GM21447 (cell line): Measurements from ENCODE around the gene LPAR2.
"Not testable (repeated sequence)": the region's sequence is repeated elsewhere in the genome, so short reads cannot be mapped to it uniquely, and the experiment has no call there.

Experiments
- ATAC-seq: cut with Tn5 transposase; IDR thresholded peaks from one replicate; pipeline ENCODE4 v1.9.1; 2021; ENCODE audit not compliant: unreplicated experiment

Gene LPAR2

GRCh38 chr19:19633711-19634515, 5.9 kb upstream of the LPAR2 start:
- ATAC-seq = no peak

DNA sequence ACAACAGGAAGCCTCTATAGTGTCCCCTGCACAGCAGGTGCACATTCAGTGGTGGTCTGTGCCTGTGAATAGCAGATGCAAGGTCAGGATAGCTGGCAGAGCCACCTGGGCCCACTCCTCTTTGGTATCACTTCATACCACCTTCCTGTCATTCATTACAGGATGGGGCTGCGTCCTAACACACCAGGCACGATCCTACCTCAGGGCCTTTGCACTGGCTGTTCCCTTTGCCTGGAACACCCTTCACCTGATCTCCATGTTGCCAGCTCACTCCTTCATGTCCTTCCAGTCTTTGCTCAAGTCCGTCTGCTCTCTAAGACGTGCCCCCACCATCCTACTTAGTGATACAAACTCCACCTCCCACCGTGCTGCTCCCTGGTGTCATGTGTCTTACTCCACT, 4.6 kb upstream of the LPAR2 start:
- ATAC-seq = no peak

GRCh38 chr19:19631346-19631745, 3.3 kb upstream of the LPAR2 start:
- no peak for ATAC-seq

DNA sequence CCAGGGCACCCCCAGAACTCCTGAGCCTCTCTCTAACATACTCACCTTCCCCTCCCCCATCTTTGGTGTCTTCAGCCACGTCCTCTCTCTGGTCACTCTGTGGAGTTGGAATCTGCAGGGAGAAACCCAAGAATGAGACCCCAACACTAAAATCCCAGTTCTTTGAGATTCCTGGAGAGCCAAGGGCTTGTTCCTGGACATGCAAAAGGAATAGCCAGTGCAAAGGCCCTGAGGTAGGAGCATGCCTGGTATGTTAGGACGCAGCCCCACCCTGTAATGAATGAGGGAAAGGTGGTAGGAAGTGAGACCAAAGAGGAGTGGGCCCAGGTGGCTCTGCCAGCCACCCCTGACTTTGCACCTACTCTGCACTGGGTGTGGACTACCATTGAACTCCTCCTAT, 2.4 kb upstream of the LPAR2 start:
- ATAC-seq = no peak

GRCh38 chr19:19630062-19630414, 2.0 kb upstream of the LPAR2 start:
- ATAC-seq = no peak

GRCh38 chr19:19628501-19629134, 598 bp upstream of the LPAR2 start:
- ATAC-seq = peak; percentile 11

DNA sequence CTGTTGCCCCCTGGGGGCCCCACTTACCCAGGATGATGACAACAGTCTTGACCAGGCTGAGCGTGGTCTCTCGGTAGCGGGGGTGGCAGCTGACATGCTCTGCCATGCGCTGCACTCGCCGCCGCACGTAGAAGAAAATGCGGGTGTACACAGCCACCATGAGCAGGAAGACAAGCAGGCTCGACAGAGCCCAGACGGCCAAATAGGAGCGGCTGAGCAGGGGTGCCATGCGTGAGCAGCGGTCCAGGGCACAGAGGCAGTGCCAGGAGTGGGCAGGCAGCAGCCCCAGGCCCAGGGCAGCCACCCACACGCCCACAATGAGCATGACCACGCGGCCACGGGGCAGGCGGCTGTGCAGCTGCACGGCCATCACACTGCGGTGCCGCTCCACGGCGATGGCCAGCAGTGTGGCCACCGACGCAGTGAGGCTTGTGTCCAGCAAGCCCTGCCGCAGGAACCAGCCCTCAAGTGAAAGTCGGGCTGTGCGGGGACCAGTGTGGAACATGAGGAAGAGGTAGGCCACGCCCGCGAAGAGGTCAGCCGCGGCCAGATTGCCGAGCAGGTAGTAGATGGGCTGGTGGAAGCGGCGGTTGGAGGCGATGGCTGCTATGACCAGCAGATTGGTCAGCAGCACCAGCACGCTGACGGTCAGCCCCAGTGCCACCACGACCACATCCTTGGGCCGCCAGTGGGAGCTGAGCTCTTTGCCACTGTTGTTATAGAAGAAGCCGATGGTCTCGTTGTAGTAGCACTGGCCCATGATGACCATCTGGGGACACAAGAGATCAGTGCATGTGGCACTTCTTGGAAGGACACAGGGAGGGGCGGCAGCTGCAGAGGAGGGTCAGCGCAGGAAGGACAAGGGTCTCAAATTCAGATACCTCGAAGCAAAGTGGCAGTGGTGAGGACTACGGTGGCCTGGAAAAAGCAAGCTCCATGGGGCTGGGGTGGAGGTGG, 1.2 kb downstream of the LPAR2 start:
- no peak for ATAC-seq

DNA sequence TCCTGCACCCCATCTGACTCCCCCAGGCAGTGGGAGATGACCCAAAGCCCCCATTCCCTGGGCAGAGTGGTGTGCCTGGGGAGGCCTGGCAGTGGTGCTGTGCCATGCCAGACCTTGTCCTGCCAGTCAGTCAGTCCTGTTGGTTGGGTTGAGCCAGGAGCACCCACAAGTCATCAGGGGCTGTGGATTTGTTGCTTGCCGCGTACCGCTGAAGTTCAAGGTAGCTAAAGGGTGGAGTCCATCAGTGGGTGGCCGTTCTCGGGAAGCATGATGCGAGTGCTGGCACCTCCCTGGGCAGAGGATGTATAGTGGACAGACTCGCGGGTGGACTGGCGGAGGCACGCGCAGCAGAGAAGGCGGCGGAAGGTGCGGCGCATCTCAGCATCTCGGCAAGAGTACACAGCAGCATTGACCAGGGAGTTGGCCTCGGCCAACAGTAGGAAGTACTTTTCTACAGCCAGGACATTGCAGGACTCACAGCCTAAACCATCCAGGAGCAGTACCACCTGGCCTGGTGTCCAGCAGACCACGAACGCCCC, 3.9 kb downstream of the LPAR2 start:
- ATAC-seq = no peak

DNA sequence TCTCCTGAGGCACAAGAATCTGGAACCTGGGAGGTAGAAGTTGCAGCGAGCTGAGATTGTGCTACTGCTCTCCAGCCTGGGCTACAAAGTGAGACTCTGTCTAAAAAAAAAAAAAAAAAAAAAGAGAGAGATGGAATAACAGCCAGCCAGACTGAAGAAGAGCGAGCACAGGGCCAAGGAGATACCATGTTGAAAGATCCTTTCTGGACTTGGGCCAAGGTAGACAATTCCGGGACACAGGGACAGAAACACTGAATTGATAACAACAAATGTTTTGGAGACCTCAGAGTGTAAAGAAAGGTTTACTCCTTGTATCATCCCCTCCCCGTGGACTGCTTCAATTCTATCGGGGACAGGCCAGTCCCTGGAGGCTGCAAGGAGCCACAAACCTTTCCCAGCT, 4.6 kb downstream of the LPAR2 start:
- ATAC-seq = no peak

- ATAC-seq = no peak
These were observed 8.2 kb downstream of the LPAR2 start for GRCh38 chr19:19619849-19620210.

DNA sequence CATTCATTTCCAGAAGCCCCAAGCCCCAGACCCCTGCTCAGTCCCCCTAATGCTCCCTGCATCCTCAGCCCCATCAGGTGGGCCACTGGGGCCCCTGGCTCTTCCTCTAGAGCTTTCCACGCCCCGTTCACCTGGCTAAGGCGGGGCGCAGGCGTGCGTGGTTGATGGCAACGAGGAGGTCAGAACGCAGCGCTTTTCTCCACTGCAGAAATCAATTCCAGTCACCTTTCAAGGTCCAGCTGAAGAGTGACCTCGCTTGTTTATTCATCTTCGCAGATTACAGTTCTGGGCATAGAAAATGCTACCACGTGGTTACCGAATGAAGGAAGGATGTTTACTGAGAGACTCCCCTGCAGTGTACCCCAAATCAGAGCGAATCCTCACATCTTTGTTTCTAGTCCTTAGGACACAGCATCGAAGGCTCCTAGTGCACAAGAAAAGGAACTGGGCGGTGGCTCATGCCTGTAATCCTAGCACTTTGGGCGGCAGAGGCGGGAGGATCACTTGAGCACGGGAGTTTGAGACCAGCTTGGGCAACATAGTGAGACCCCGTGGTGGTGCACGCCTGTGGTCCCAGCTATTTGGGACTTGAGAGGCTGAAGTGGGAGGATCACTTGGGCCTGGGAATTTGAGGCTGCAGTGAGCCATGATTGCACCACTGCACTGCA, 8.7 kb downstream of the LPAR2 start:
- no peak for ATAC-seq

- ATAC-seq = peak; percentile 94
These were observed 9.6 kb downstream of the LPAR2 start, which contains the start of gene PBX4 for GRCh38 chr19:19618219-19619051. Gene PBX4 (minus strand): TSS chr19:19618687. CDS start chr19:19618629, 58 bp downstream.

GRCh38 chr19:19615086-19615485, 12.9 kb downstream of the LPAR2 start:
- no peak for ATAC-seq

GRCh38 chr19:19613506-19613905, 14.5 kb downstream of the LPAR2 start:
- ATAC-seq = no peak

DNA sequence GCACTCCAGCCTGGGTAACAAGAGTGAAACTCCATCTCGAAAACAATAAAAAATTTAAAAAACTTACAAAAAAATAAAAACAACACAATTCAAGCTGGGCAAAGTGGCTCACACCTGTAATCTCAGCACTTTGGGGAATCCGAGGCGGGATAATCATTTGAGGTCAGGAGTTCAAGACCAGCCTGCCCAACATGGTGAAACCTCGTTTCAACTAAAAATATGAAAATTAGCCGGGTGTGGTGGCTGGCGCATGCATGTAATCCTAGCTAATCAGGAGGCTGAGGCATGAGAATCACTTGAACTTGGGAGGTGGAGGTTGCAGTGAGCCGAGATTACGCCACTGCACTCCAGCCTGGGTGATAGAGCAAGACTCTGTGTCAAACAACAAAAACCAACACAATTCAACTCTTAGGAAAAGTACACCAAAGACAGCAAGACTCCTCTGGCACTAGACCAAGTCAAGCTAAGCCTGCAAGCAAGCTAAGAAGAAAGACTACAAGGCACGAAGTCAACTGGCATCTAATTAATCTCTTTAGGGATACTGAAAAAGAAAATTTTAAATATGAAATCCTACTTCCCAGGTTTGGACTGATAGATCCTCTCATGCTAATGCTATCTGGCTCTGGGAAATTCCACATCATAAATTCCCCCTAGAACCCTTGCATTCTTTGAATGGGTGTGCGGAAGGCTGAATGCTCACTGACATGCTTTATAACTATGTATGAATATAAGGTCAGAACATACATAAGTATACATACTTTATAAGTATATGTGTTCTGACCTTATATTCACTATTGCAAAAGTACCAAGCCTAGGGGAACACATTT, 17.4 kb downstream of the LPAR2 start:
- ATAC-seq = no peak

GRCh38 chr19:19606686-19607085, 21.3 kb downstream of the LPAR2 start:
- not testable (repeated sequence) for ATAC-seq

DNA sequence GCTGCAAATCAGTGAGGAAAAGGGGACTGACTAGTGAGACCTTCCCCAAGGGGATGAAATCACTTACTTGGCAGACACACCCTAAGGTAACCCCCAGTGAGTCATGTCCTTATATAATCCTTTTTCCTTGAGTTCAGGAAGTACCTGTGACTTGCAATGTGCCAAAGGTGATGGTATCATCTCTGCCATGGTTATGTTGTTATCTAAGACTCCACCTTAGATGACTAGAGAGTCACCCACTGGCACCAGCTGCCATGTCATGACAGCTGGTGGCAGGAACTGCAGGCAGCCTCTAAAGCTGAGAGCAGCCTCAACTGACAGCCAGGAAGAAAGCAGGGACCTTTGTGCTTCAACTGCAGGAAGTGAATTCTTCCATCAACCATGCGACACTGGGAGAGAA, 22.0 kb downstream of the LPAR2 start:
- no peak for ATAC-seq

DNA sequence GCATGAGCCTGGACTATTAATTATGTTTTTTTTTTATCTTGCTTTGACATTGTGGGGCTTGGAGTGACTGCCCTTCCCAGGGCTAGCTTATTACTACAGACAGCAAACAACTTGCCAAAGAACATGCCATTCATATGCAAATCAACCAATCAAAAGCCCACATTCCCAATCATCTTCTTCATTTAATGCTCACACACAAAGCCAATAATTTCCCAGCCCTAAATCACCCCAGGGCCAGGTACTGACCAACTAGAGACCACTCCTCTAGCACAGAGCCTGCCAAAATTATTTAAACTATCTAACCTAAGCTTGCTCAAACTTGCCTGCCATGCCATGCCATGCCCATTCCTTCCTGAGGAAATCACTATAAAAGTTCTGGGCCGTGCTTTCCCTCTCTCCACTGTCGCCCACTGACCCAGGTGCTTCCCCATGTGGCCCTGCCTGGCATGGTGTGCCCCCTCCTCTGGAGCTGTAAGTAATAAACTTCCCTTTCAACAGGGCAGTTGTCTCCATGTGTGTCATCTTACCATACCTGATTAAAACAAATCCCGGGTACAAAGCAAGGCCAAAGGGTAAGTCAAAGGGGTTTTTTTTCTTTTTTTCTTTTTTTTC, 25.2 kb downstream of the LPAR2 start:
- ATAC-seq = no peak
